Chondrocyte (in vitro differentiated cells): ENCODE measurements around the gene EMC1. TPM values are rescaled to one million over a fixed set of nuclear protein-coding genes. Genes with fewer than 3 reads are reported as not detected.
"Not testable (repeated sequence)": the region's sequence is repeated elsewhere in the genome, so short reads cannot be mapped to it uniquely, and the experiment has no call there.

ENCODE experiments used
- DNase-seq: peaks from one replicate; pipeline ENCODE4 v3.0.0; 2021; ENCODE audit warnings: mixed read lengths, low spot score
- H3K27ac Mint-ChIP-seq: one replicate; pipeline ENCODE4 v1.8.0; 2021; ENCODE audit warnings: mild to moderate bottlenecking, moderate library complexity, mixed read lengths; ENCODE audit not compliant: unreplicated experiment
- H3K27me3 Mint-ChIP-seq: 2 replicates; pipeline ENCODE4 v1.8.0; 2021; ENCODE audit warnings: low read depth, mixed read lengths
- H3K36me3 Mint-ChIP-seq: 2 replicates; pipeline ENCODE4 v1.8.0; 2021; ENCODE audit warnings: low read depth, mixed read lengths
- H3K4me1 Mint-ChIP-seq: 2 replicates; pipeline ENCODE4 v1.8.0; 2021; ENCODE audit warnings: low read depth, mild to moderate bottlenecking, mixed read lengths
- H3K4me3 Mint-ChIP-seq: one replicate; pipeline ENCODE4 v1.8.0; 2021; ENCODE audit warnings: mild to moderate bottlenecking, moderate library complexity, mixed read lengths; ENCODE audit not compliant: unreplicated experiment
- H3K9me3 Mint-ChIP-seq: 2 replicates; pipeline ENCODE4 v1.8.0; 2021; ENCODE audit warnings: low read depth, mixed read lengths
- CTCF ChIP-seq: fragments of 200-600 bp; sonication (generic); IDR thresholded peaks from 2 replicates; pipeline ENCODE4 v1.5.0; 2021; ENCODE audit warnings: antibody characterized with exemption, mild to moderate bottlenecking, moderate library complexity
- total RNA-seq: library from RNA; stranded (reverse); gene quantifications from 3 replicates; pipeline ENCODE4 v1.2.1, GENCODE V29; 2021

EMC1 gene
- total RNA-seq, 1 donor from 2014 or later, result 51.9 TPM

GRCh38 chr1:19273106-19273843, 22.0 kb upstream of the EMC1 start:
- Mint-ChIP-seq H3K4me3 (no peak overlapping the region), H3K27ac (peak overlapping the region; percentile 32), H3K4me1 (no peaks in the 10 kb centered on the region), H3K9me3 (peaks cover 3% of the 10 kb centered on the region), H3K27me3 (no peaks in the 10 kb centered on the region), H3K36me3 (peaks cover 2% of the 10 kb centered on the region)
- TF ChIP-seq CTCF, result no peak
- DNase-seq, result peak; percentile 62

GRCh38 chr1:19272064-19272463, 20.7 kb upstream of the EMC1 start:
- Mint-ChIP-seq H3K9me3 (no peaks in the 10 kb centered on the region), H3K4me3 (no peak overlapping the region), H3K27me3 (no peaks in the 10 kb centered on the region), H3K36me3 (peaks cover 2% of the 10 kb centered on the region), H3K27ac (no peak overlapping the region), H3K4me1 (no peaks in the 10 kb centered on the region)
- no peak for DNase-seq
- TF ChIP-seq CTCF, result no peak

- H3K27me3 Mint-ChIP-seq, H3K4me1 Mint-ChIP-seq, H3K36me3 Mint-ChIP-seq, H3K27ac Mint-ChIP-seq, H3K4me3 Mint-ChIP-seq, H3K9me3 Mint-ChIP-seq: not testable (repeated sequence)
- peak; percentile 56 for DNase-seq
Measured at GRCh38 chr1:19270343-19270730, 19.0 kb upstream of the EMC1 start.

GRCh38 chr1:19269427-19270342, 18.4 kb upstream of the EMC1 start:
- not testable (repeated sequence) for H3K9me3 Mint-ChIP-seq, DNase-seq, H3K36me3 Mint-ChIP-seq, H3K27ac Mint-ChIP-seq, H3K27me3 Mint-ChIP-seq, H3K4me1 Mint-ChIP-seq, H3K4me3 Mint-ChIP-seq
- peak; percentile 10 for TF ChIP-seq CTCF

GRCh38 chr1:19268445-19268844, 17.1 kb upstream of the EMC1 start:
- no peaks in the 10 kb centered on the region for H3K9me3 Mint-ChIP-seq
- peak; percentile 73 for DNase-seq
- no peak overlapping the region for H3K27ac Mint-ChIP-seq
- no peaks in the 10 kb centered on the region for H3K27me3 Mint-ChIP-seq
- H3K4me1 Mint-ChIP-seq, result no peaks in the 10 kb centered on the region
- no peaks in the 10 kb centered on the region for H3K36me3 Mint-ChIP-seq
- no peak overlapping the region for H3K4me3 Mint-ChIP-seq
- no peak for TF ChIP-seq CTCF
